NB4 (cell line): ENCODE measurements around the gene LBHD2.

ENCODE experiments used
- MYC ChIP-seq: IDR thresholded peaks from 2 replicates; pipeline ENCODE4 v1.6.1; 2011; ENCODE audit warnings: low read depth, low read length
- TF ChIP-seq, protein P1 (sequence below): IDR thresholded peaks from one replicate; pipeline ENCODE4 v1.5.1; 2012; ENCODE audit warnings: low read depth, low read length
- TF ChIP-seq, protein P2 (sequence below): IDR thresholded peaks from 2 replicates; pipeline ENCODE4 v1.6.1; 2011; ENCODE audit warnings: low read depth, low read length

DNA sequence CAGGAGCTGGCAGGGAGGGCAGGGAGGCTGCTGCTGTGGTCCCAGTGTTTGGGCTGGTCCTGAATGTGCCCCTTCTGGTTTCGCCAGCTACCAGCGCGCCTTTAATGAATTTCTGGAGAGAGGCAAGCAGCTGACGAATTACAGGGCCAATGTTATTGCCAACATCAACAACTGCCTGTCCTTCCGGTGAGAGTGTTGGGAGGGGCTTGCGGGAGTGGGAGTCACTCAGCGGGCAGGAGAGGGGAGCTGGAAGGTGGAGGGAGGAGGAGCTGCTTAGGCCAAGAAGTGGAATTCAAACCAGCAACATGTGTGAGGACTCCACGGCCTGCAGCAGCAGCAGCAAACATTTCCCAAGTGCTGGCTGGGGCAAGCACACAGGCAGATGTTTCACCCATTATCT is 47.0 kb downstream of the LBHD2 start:
- TF ChIP-seq, protein P1, sequence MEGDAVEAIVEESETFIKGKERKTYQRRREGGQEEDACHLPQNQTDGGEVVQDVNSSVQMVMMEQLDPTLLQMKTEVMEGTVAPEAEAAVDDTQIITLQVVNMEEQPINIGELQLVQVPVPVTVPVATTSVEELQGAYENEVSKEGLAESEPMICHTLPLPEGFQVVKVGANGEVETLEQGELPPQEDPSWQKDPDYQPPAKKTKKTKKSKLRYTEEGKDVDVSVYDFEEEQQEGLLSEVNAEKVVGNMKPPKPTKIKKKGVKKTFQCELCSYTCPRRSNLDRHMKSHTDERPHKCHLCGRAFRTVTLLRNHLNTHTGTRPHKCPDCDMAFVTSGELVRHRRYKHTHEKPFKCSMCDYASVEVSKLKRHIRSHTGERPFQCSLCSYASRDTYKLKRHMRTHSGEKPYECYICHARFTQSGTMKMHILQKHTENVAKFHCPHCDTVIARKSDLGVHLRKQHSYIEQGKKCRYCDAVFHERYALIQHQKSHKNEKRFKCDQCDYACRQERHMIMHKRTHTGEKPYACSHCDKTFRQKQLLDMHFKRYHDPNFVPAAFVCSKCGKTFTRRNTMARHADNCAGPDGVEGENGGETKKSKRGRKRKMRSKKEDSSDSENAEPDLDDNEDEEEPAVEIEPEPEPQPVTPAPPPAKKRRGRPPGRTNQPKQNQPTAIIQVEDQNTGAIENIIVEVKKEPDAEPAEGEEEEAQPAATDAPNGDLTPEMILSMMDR, result no peak
- TF ChIP-seq, protein P2, sequence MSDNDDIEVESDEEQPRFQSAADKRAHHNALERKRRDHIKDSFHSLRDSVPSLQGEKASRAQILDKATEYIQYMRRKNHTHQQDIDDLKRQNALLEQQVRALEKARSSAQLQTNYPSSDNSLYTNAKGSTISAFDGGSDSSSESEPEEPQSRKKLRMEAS, result no peak
- TF ChIP-seq MYC, result no peak
